ENCODE data around the gene INPP4A.

Gene INPP4A

DNA sequence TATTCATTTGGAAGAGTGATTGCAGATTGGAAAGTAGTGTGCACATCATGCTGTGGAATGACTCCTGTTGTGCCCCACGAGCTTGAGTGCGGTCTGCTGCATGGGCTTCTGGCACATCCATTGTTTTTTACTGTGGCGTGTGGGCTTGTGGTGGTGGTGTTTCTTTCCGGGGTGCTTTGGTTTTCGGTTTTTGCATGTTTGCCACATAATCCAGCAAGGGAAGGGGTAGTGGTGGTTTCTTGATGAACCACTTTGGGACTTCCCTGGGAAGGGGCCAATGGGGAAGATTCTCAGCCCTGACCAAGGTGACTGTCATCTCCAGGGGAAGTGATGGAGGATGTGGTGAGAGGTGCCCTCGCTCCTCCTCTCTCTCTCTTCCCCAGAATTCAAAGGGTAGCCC, 106.7 kb downstream of the INPP4A start:
- Histone ChIP-seq H3K4me1 (ENCODE audit: control insufficient read depth, insufficient read depth, low read length) (no peaks in the 10 kb centered on the region), H3K27me3 (ENCODE audit: control insufficient read depth, insufficient read depth, low read length) (no peaks in the 10 kb centered on the region), H3K9ac (ENCODE audit: low read length) (no peak overlapping the region), H3K27ac (ENCODE audit: low read depth, low read length) (no peak overlapping the region), H3K36me3 (ENCODE audit: control insufficient read depth, insufficient read depth, low read length) (peaks cover 36% of the 10 kb centered on the region), H3K4me3 (ENCODE audit: low read length) (no peak overlapping the region)

DNA sequence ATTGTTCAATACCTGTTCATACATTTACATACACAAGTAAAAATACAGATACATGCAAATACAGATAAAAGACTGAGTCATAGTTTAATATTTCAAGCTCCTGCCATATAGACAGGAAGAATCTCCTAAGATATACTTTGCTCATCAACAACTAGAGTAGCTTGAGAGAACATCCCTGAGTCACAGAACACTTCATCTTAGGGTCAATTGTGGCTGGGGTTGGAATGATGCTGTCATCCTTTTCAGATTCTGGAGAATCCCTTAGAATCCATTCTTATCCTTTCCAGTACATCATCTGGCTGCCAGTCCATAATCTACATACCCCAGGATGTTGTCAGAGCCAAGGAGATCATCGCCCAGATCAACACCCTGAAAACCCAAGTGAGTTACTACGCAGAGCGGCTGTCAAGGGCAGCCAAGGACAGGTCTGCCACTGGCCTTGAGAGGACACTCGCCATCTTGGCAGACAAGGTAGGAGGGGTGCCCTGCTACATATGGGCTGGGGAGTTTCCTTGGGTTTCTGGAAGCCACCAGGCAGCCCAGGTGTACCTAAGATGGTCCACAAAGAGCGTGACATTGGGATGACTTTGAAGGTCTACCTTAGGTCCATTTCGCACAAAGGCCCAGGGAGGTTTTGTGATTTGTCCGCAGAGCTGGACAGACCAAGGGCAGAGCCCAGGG, 108.0 kb downstream of the INPP4A start:
- Histone ChIP-seq H3K4me1 (ENCODE audit: control insufficient read depth, insufficient read depth, low read length) (no peaks in the 10 kb centered on the region), H3K4me3 (ENCODE audit: low read length) (no peak overlapping the region), H3K36me3 (ENCODE audit: control insufficient read depth, insufficient read depth, low read length) (peaks cover 31% of the 10 kb centered on the region), H3K9ac (ENCODE audit: low read length) (no peak overlapping the region), H3K27me3 (ENCODE audit: control insufficient read depth, insufficient read depth, low read length) (no peaks in the 10 kb centered on the region), H3K27ac (ENCODE audit: low read depth, low read length) (no peak overlapping the region)

DNA sequence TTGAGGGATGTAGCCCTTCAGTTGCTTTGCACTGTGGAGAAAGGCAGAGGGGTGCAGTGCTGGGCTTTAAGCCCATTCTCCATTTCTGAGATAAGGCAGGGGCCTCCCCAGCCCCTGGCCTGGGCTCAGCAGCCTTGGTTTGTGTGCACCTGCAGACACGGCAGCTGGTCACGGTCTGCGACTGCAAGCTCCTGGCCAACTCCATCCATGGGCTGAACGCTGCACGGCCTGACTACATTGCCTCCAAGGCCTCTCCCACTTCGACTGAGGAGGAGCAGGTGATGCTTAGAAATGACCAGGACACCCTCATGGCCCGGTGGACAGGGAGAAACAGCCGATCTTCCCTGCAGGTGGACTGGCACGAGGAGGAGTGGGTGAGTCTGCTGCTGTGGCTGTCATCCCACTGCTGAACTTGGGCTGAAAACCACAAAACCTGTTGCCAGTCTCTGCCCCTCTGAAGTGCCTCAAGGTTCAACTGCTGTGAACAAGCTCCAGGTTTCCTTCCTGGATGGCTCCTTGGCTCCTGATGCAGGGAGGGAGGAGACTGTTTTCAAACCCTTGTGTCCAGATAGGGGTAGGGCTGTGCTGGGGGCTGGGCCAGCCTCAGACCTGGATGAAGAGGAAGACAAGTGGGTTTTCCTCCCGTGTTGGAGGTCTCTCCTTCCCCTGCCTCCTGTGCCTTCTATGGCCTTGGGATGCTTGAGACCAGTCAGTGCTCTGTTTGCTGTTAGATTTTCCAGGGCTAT, 109.6 kb downstream of the INPP4A start:
- Histone ChIP-seq H3K27ac (ENCODE audit: low read depth, low read length) (no peak overlapping the region), H3K4me1 (ENCODE audit: control insufficient read depth, insufficient read depth, low read length) (peaks cover 2% of the 10 kb centered on the region), H3K9ac (ENCODE audit: low read length) (no peak overlapping the region), H3K4me3 (ENCODE audit: low read length) (no peak overlapping the region), H3K36me3 (ENCODE audit: control insufficient read depth, insufficient read depth, low read length) (peaks cover 31% of the 10 kb centered on the region), H3K27me3 (ENCODE audit: control insufficient read depth, insufficient read depth, low read length) (no peaks in the 10 kb centered on the region)

DNA sequence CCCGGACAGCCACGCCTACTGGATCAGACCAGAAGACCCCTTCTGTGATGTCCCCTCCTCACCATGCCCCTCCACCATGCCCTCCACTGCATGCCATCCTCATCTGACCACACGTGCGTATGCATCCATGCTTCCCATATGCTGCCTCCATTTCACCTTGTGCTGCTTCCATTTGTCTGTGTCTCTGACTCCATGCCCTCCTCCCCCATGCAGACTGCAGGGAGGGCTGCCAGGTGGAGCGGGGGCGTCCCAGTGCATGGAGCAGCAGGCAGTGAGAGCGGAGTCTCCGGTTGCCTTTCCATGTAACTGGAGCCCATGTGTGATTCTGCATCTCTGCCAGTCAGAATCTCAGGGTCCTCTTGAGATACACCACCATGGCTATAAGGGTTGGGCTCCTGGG, 111.0 kb downstream of the INPP4A start:
- Histone ChIP-seq H3K27ac (ENCODE audit: low read depth, low read length) (no peak overlapping the region), H3K27me3 (ENCODE audit: control insufficient read depth, insufficient read depth, low read length) (no peaks in the 10 kb centered on the region), H3K4me1 (ENCODE audit: control insufficient read depth, insufficient read depth, low read length) (peaks cover 14% of the 10 kb centered on the region), H3K4me3 (ENCODE audit: low read length) (no peak overlapping the region), H3K9ac (ENCODE audit: low read length) (no peak overlapping the region), H3K36me3 (ENCODE audit: control insufficient read depth, insufficient read depth, low read length) (peaks cover 28% of the 10 kb centered on the region)

DNA sequence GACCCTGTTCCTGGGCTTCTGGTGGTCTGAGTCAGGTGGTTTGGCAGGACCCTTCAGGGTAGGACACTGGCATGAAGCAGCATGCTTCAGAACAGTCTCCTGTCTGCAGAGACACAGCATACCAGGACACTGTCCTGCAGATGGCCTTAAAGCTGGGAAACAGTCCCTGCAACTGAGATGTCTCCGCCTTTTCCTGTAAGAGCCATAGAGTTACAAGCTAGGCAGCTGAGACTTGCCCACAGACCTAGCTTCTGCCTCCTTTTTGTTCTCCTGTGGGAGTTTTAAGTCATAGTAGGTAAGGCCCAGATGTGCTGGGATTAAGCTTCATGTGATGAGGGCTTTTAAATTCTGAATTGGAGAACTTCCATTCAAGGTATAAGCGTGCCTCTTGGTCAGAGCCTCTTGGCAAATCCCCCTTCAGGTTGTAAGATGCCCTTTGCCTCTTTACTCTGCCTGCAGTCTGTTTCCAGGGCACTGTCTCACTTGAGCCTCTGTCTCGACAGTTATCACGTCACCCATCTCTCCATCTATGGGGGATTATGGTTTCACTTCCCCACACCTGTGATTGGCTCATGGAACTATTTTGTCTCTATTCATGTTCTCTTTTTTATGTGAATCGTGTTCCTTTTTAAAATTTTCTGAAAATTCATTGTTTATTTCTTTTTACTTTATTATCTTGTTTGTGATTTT, 111.8 kb downstream of the INPP4A start:
- Histone ChIP-seq H3K4me3 (ENCODE audit: low read length) (no peak overlapping the region), H3K36me3 (ENCODE audit: control insufficient read depth, insufficient read depth, low read length) (peaks cover 28% of the 10 kb centered on the region), H3K9ac (ENCODE audit: low read length) (no peak overlapping the region), H3K27me3 (ENCODE audit: control insufficient read depth, insufficient read depth, low read length) (no peaks in the 10 kb centered on the region), H3K4me1 (ENCODE audit: control insufficient read depth, insufficient read depth, low read length) (peaks cover 22% of the 10 kb centered on the region), H3K27ac (ENCODE audit: low read depth, low read length) (no peak overlapping the region)

DNA sequence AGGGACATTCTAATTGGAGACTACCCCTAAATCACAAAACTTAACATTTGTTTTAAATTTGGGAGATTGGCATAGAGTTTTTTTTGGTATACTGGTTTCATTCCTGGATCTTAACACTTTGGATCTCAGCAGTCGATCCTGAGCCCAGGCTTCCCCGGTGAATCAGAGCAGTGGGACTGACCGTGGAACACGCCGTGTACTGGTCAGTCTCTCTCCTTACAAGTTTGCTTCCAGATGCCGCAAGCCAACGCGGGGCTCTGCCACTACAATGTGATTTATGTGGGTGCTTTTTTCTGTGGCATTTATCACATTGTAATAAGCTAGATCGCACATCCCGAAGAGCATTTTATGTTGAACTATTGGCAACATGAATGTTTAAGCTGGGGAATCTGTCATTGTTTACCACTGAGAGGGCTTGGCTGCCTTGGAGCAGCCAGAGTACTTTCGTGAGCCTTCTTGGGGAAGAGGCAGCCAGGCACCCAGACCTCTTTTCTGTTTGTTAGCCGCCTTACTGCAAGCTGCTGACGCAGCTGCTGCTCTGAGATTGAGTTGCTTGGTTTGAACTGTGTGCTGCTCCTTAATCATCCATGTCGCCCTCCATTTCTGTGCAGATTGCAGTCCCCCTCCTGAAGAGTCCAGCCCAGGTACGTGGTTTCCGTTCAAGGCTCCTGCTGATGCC, 114.3 kb downstream of the INPP4A start:
- H3K4me3 ChIP-seq (ENCODE audit: low read length) = peak overlapping the region; percentile 24

DNA sequence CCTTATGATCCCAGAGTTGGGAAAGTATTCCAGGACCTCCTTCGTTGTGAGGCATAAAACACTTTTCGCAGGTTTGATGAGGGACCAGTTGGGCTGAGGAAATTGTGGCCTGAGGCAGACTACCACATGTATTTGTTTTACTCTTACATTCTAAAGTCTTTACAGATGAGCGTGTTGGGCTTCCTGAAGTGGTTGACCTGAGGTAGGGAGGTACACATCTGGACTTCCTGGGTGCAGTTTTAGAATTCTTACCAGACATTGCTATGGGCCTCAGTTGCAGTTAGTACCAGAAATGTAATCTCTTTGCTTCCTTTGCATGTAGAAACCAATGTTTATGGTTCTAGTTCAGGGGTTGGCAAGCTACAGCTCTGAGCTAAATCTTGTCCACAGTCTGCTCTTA, 114.9 kb downstream of the INPP4A start:
- Histone ChIP-seq H3K36me3 (ENCODE audit: control insufficient read depth, insufficient read depth, low read length) (peaks cover 13% of the 10 kb centered on the region), H3K4me3 (ENCODE audit: low read length) (peak overlapping the region; percentile 24), H3K27me3 (ENCODE audit: control insufficient read depth, insufficient read depth, low read length) (no peaks in the 10 kb centered on the region), H3K27ac (ENCODE audit: low read depth, low read length) (peak overlapping the region; percentile 88), H3K4me1 (ENCODE audit: control insufficient read depth, insufficient read depth, low read length) (peaks cover 34% of the 10 kb centered on the region), H3K9ac (ENCODE audit: low read length) (no peak overlapping the region)

More for the DNA sequence above, 114.3 kb downstream of the INPP4A start:
- peaks cover 34% of the 10 kb centered on the region for H3K4me1 ChIP-seq (ENCODE audit: control insufficient read depth, insufficient read depth, low read length)
- no peak overlapping the region for H3K9ac ChIP-seq (ENCODE audit: low read length)
- peak overlapping the region; percentile 88 for H3K27ac ChIP-seq (ENCODE audit: low read depth, low read length)
- no peaks in the 10 kb centered on the region for H3K27me3 ChIP-seq (ENCODE audit: control insufficient read depth, insufficient read depth, low read length)
- peaks cover 18% of the 10 kb centered on the region for H3K36me3 ChIP-seq (ENCODE audit: control insufficient read depth, insufficient read depth, low read length)

DNA sequence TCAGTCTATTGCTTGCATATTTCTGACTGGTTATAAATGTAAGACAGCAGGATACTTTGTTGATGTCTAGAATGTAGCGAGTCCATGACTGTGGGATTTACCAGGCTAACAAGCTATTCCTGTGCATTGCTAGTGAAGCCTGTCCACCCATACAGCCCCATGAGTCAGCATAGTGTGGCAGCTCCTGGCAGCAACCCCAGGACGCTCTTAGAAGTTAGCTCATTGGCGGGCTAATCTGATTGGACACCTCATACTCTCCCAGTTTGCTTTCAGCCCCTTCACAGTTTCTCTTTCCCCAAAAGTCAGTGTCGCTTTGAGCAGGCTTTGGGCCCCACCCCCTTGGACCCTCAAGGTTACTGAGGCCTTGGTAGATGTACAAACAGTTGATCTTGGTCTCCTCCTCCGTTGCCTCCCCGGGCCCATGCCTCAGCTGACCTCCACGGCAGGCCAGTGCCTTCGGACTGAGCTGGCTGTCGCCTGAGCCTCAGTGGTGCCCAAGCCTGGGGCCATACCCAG, 115.7 kb downstream of the INPP4A start:
- H3K9ac ChIP-seq (ENCODE audit: low read length) = no peak overlapping the region
- peaks cover 12% of the 10 kb centered on the region for H3K36me3 ChIP-seq (ENCODE audit: control insufficient read depth, insufficient read depth, low read length)
- H3K4me3 ChIP-seq (ENCODE audit: low read length) = peak overlapping the region; percentile 18
- H3K4me1 ChIP-seq (ENCODE audit: control insufficient read depth, insufficient read depth, low read length) = peaks cover 34% of the 10 kb centered on the region
- H3K27me3 ChIP-seq (ENCODE audit: control insufficient read depth, insufficient read depth, low read length) = no peaks in the 10 kb centered on the region
- H3K27ac ChIP-seq (ENCODE audit: low read depth, low read length) = peak overlapping the region; percentile 88

DNA sequence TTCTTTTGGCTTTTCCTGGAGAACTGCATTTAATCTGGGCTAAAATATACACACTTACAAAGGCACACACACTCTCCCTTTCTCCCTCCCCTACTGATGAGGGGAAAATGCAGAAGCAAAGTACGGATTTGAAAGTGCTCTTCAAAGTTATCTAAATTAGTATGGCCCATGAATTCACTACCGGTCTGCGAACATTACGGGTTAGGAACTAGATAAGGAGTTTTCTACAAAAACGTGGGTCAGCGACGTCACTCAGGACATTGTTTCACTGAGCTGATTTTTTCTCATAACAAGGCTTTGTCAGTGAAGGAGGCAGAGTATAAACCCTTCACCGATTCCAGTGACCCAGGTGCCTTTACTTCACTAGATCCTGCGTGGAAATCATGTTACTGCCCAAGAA, 116.4 kb downstream of the INPP4A start:
- Histone ChIP-seq H3K4me1 (ENCODE audit: control insufficient read depth, insufficient read depth, low read length) (peaks cover 34% of the 10 kb centered on the region), H3K4me3 (ENCODE audit: low read length) (peak overlapping the region; percentile 18), H3K27me3 (ENCODE audit: control insufficient read depth, insufficient read depth, low read length) (no peaks in the 10 kb centered on the region), H3K36me3 (ENCODE audit: control insufficient read depth, insufficient read depth, low read length) (peaks cover 6% of the 10 kb centered on the region), H3K9ac (ENCODE audit: low read length) (no peak overlapping the region), H3K27ac (ENCODE audit: low read depth, low read length) (peak overlapping the region; percentile 88)

DNA sequence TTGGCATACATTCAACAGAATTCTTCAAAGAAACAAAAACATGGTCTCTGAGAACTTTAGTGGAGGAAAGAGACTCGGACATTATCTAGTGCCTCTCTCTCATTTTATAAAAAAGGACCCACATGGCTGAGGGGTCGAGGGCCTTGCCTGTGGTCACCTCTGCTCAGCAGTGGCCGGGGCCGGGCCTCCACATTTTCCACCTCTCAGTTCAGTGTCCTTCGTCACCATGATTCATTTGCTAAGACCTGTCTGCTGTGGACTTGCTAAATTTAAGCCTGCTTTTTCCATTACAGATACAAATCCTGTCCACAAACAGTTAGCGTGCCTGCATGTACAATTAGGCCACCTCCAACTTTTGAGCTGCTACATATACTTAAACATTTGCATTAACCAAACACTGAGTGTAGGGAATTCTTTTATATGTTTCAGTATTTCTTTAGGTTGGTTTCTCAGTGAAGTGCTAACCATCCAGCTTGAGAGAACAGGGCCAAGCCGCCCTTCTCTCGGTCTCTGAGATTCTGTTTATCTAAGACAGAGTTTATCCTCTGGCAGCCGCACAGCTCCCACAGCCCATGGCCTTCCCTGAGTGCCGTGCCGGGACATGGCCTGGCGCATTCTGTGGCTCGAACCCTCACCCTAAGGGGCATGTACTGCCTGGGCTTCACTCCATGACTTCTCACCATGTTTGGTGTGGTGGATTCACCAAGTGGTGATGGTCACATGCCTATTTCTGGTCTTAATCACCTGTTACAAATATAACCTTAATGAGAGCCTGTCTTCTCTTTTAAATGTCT, 117.4 kb downstream of the INPP4A start:
- peaks cover 34% of the 10 kb centered on the region for H3K4me1 ChIP-seq (ENCODE audit: control insufficient read depth, insufficient read depth, low read length)
- H3K9ac ChIP-seq (ENCODE audit: low read length) = no peak overlapping the region
- H3K36me3 ChIP-seq (ENCODE audit: control insufficient read depth, insufficient read depth, low read length) = peaks cover 10% of the 10 kb centered on the region

DNA sequence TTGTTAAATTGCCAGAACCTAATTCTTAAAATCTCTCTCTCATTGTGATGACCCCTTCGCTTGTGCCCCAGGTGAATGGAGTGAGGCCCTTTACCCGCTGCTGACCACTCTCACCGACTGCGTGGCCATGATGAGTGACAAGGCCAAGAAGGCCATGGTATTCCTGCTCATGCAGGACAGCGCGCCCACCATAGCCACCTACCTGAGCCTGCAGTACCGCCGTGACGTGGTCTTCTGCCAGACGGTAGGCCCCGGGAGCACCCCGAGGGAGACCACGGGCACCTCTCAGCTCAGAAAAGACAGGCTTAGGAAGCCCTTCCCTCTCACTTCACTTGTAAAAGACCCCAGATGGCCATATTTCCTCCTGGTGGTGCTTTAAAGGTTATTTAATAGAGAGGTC, 118.7 kb downstream of the INPP4A start:
- H3K4me3 ChIP-seq (ENCODE audit: low read length) = no peak overlapping the region
- H3K9ac ChIP-seq (ENCODE audit: low read length) = no peak overlapping the region
- no peak overlapping the region for H3K27ac ChIP-seq (ENCODE audit: low read depth, low read length)
- H3K36me3 ChIP-seq (ENCODE audit: control insufficient read depth, insufficient read depth, low read length) = peaks cover 22% of the 10 kb centered on the region
- H3K27me3 ChIP-seq (ENCODE audit: control insufficient read depth, insufficient read depth, low read length) = no peaks in the 10 kb centered on the region
- H3K4me1 ChIP-seq (ENCODE audit: control insufficient read depth, insufficient read depth, low read length) = peaks cover 34% of the 10 kb centered on the region

More for the DNA sequence above, 117.4 kb downstream of the INPP4A start:
- Histone ChIP-seq H3K4me3 (ENCODE audit: low read length) (no peak overlapping the region), H3K27me3 (ENCODE audit: control insufficient read depth, insufficient read depth, low read length) (no peaks in the 10 kb centered on the region), H3K27ac (ENCODE audit: low read depth, low read length) (peak overlapping the region; percentile 88)

Measured in rectal smooth muscle tissue (tissue), 1 donor.